Suprapubic skin (tissue), 4 donors: ENCODE data around the gene TLL1. TPM values are rescaled to one million over a fixed set of nuclear protein-coding genes. Genes with fewer than 3 reads are reported as not detected.

Experiments used
- DNase-seq, 2 donors: peaks; one replicate each; pipeline ENCODE4 v3.0.0-alpha.2; 2019; ENCODE audit warnings: low spot score in 2 of 2
- H3K27ac ChIP-seq: fragments of 200-600 bp; sonication (generic); one replicate; pipeline ENCODE4 v1.5.1; 2019
- H3K27me3 ChIP-seq: fragments of 200-600 bp; sonication (generic); one replicate; pipeline ENCODE4 v1.5.1; 2019
- H3K36me3 ChIP-seq: fragments of 200-600 bp; sonication (generic); one replicate; pipeline ENCODE4 v1.5.1; 2019
- H3K4me1 ChIP-seq: fragments of 200-600 bp; sonication (generic); one replicate; pipeline ENCODE4 v1.5.1; 2019
- H3K4me3 ChIP-seq: fragments of 200-600 bp; sonication (generic); one replicate; pipeline ENCODE4 v1.5.1; 2019; ENCODE audit warnings: mild to moderate bottlenecking
- H3K9me3 ChIP-seq: fragments of 200-600 bp; sonication (generic); one replicate; pipeline ENCODE4 v1.5.1; 2019
- CTCF ChIP-seq, 2 donors: fragments of 200-600 bp in 1 of 2; fragments of 450-650 bp in 1 of 2; sonication (generic) in 1 of 2; IDR thresholded peaks; one replicate each; pipeline ENCODE4 v1.5.1; 2016 to 2019; ENCODE audit warnings: antibody characterized with exemption in 2 of 2, mild to moderate bottlenecking in 1 of 2, moderate library complexity in 1 of 2
- EP300 ChIP-seq: sonication (generic); formaldehyde crosslinking; IDR thresholded peaks from one replicate; pipeline ENCODE4 v1.6.1; 2017; ENCODE audit warnings: antibody characterized with exemption
- POLR2A ChIP-seq, 2 donors: fragments of 450-650 bp; IDR thresholded peaks; one replicate each; pipeline ENCODE4 v1.6.1; 2017; ENCODE audit warnings: antibody characterized with exemption in 2 of 2, mild to moderate bottlenecking in 2 of 2, moderate library complexity in 2 of 2
- POLR2AphosphoS5 ChIP-seq, 3 donors: sonication (generic); formaldehyde crosslinking; IDR thresholded peaks; one replicate each; pipeline ENCODE4 v1.6.1; 2017; ENCODE audit warnings: antibody characterized with exemption in 3 of 3
- WGBS: methylation state at CpG from one replicate; pipeline ENCODE4 v1.1.5; 2018; 5-methylcytosine and 5-hydroxymethylcytosine counted together
- total RNA-seq, 4 donors: library from RNA; depleted of rRNA; stranded (reverse); fragments of >200 nt; gene quantifications; one replicate each; pipeline ENCODE4 v1.1.0, GENCODE V29; 2016

The TLL1 gene
- total RNA-seq, 4 donors from 2014 or later: 6.4 to 12.9 (median 8.6) TPM

DNA sequence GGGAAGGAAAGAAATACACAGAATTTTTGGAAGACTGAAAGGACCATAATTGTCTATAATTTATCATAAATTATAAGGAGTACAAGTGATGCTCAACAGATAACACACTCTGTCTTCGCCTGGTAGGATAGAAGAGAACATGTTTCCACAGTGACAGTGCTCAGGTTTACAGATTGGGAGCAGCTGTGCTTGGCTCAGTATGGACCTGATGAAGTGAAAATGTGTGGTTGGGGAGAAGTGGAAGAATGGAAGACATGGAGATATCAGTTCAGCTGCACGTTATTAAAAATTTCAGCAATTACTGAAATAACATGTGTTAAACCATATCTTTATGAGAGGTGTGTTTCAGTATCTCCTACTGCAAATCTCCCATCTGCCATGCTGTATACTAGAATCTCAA, 90.6 kb downstream of the TLL1 start:
- Histone ChIP-seq H3K36me3 (no peaks in the 10 kb centered on the region), H3K9me3 (no peaks in the 10 kb centered on the region), H3K4me3 (no peak overlapping the region), H3K27ac (no peak overlapping the region), H3K27me3 (no peaks in the 10 kb centered on the region), H3K4me1 (no peaks in the 10 kb centered on the region)
- DNase-seq: no peak
- 45% methylated on average over 2 of the region's 2 CpGs for WGBS
- TF ChIP-seq POLR2A (IDR thresholded peaks at IDR 0.05): no peak
- no peak for TF ChIP-seq EP300
- TF ChIP-seq POLR2AphosphoS5 (IDR thresholded peaks at IDR 0.05): no peak
- no peak for TF ChIP-seq CTCF (IDR thresholded peaks at IDR 0.05)

DNA sequence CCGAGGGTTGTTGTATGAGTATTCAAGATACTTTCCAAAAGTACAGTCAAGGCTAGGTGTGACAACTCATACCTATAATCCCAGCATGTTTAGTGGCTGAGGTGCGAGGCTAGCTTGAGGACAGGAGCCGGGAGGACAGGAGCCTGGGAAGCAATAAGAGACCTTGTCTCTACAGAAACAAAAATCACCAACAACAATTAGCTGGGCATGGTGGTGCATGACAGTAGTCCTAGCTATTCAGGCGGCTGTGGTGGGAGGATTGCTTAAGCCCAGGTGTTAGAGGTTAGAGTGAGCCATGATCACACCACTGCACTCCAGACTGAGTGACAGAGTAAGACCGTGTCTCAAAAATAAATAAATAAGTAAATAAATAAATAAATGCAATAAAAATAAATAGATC, 91.6 kb downstream of the TLL1 start:
- no peaks in the 10 kb centered on the region for H3K9me3 ChIP-seq
- DNase-seq: no peak
- H3K4me1 ChIP-seq: no peaks in the 10 kb centered on the region
- TF ChIP-seq POLR2A (IDR thresholded peaks at IDR 0.05): no peak
- no peak for TF ChIP-seq EP300
- H3K36me3 ChIP-seq: no peaks in the 10 kb centered on the region
- H3K4me3 ChIP-seq: no peak overlapping the region
- no peak overlapping the region for H3K27ac ChIP-seq
- 84% methylated on average over 5 of the region's 5 CpGs for WGBS
- H3K27me3 ChIP-seq: no peaks in the 10 kb centered on the region

DNA sequence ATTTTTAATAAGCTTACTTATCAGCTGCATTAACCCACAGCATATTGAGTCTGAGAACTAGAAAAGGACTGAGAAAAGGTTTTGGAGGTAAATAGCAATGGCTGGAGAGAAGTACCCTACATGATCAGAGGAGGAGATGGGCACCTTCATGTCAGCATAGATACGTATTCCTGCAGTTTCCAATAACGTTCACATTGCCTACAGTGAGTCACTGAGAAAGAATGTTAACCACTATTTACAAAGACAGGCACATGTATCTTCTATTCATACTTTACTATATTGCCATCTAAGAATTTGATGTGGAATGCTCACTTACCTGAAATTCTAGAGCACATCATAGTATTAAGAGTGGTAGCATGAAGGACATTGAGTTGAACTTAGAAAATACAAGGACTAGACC, 92.5 kb downstream of the TLL1 start:
- Histone ChIP-seq H3K4me1 (no peaks in the 10 kb centered on the region), H3K4me3 (no peak overlapping the region), H3K27ac (no peak overlapping the region), H3K36me3 (no peaks in the 10 kb centered on the region), H3K27me3 (no peaks in the 10 kb centered on the region), H3K9me3 (no peaks in the 10 kb centered on the region)
- no peak for DNase-seq
- no peak for TF ChIP-seq EP300
- TF ChIP-seq POLR2A (IDR thresholded peaks at IDR 0.05): no peak
- TF ChIP-seq CTCF (IDR thresholded peaks at IDR 0.05): no peak
- no peak for TF ChIP-seq POLR2AphosphoS5 (IDR thresholded peaks at IDR 0.05)
- WGBS: 69% methylated on average over 2 of the region's 2 CpGs

DNA sequence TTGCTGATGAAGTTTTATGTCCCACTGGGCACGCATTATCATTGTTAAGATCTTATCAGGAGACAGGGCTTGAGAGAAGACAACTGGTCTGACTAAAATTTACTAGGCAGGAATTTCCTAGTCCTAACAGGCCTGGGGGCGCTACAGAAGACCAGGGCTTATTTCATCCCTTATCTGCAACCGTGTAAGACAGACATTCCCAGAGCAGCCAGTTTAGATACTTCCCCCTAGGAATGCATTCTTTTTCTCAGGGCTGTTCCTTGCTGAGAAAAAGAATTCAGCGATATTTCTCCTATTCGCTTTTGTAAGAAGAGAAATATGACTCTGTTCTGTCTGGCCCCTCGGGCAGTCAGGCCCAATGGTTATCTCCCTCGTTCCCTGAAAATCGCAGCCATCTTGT, 93.8 kb downstream of the TLL1 start:
- H3K4me1 ChIP-seq: no peaks in the 10 kb centered on the region
- H3K36me3 ChIP-seq: no peaks in the 10 kb centered on the region
- 89% methylated on average over 8 of the region's 8 CpGs for WGBS
- no peak for DNase-seq
- H3K9me3 ChIP-seq: no peaks in the 10 kb centered on the region
- H3K27me3 ChIP-seq: no peaks in the 10 kb centered on the region
- no peak overlapping the region for H3K4me3 ChIP-seq
- no peak overlapping the region for H3K27ac ChIP-seq
- TF ChIP-seq POLR2AphosphoS5 (IDR thresholded peaks at IDR 0.05) (no peak), POLR2A (IDR thresholded peaks at IDR 0.05) (no peak), CTCF (IDR thresholded peaks at IDR 0.05) (no peak), EP300 (no peak)

DNA sequence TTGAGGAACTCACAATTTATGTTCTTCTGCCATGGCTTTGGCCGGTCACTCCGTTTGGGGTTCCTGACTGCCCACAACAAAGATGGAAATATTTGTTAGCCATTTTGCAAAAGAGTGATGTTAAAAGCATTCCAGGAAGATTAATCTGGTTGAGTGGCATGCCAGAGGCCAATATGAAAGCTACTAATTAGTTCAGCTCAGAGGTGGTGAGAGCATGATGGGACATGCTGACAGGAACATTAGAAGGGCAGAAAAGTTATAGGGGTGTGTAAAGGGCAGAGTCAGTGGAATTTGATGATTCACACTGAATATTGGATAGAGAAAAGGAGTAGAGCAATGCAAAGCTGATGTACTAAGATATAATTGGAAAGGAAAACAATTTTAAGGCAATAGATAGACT, 94.4 kb downstream of the TLL1 start:
- Histone ChIP-seq H3K9me3 (no peaks in the 10 kb centered on the region), H3K4me1 (peaks cover 3% of the 10 kb centered on the region), H3K36me3 (no peaks in the 10 kb centered on the region), H3K27ac (no peak overlapping the region), H3K27me3 (no peaks in the 10 kb centered on the region), H3K4me3 (no peak overlapping the region)
- no peak for TF ChIP-seq POLR2A (IDR thresholded peaks at IDR 0.05)
- no peak for TF ChIP-seq POLR2AphosphoS5 (IDR thresholded peaks at IDR 0.05)
- no peak for TF ChIP-seq CTCF (IDR thresholded peaks at IDR 0.05)
- no peak for TF ChIP-seq EP300
- WGBS: 95% methylated on average over 2 of the region's 2 CpGs
- DNase-seq: no peak

GRCh38 chr4:165970703-165971420, 97.8 kb downstream of the TLL1 start:
- H3K36me3 ChIP-seq: no peaks in the 10 kb centered on the region
- H3K9me3 ChIP-seq: no peaks in the 10 kb centered on the region
- no peak for DNase-seq
- H3K27ac ChIP-seq: no peak overlapping the region
- TF ChIP-seq POLR2A (IDR thresholded peaks at IDR 0.05) (no peak), CTCF (IDR thresholded peaks at IDR 0.05) (no peak), EP300 (no peak), POLR2AphosphoS5 (IDR thresholded peaks at IDR 0.05) (no peak)
- no peaks in the 10 kb centered on the region for H3K27me3 ChIP-seq
- 68% methylated on average over 4 of the region's 4 CpGs for WGBS
- H3K4me1 ChIP-seq: peaks cover 5% of the 10 kb centered on the region
- no peak overlapping the region for H3K4me3 ChIP-seq
